HG03378 (cell line): ENCODE data around the gene NUDT1.

Source experiments
- ATAC-seq: cut with Tn5 transposase; IDR thresholded peaks from one replicate; pipeline ENCODE4 v1.9.1; 2021; ENCODE audit warnings: mild to moderate bottlenecking, moderate library complexity; ENCODE audit not compliant: unreplicated experiment

NUDT1 gene

DNA sequence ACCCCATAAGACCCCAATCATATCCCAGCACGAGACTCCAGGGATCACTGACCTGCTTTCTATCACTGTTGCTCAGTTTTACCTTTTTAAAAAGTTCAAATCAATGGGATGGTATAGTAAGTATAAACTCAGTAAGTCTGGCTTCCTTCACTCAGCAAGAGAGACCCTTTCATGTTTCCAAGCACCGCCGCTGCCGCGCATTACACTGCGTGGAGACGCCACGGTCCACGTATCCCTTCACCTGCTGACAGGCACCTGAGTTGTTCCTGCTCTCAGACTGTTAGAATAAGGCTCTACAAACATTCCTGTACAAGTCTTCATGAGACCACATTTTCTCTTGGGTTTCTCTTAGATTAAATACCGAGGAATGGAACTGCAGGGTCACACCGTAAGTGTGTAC, 37.6 kb upstream of the NUDT1 start:
- ATAC-seq: no peak

DNA sequence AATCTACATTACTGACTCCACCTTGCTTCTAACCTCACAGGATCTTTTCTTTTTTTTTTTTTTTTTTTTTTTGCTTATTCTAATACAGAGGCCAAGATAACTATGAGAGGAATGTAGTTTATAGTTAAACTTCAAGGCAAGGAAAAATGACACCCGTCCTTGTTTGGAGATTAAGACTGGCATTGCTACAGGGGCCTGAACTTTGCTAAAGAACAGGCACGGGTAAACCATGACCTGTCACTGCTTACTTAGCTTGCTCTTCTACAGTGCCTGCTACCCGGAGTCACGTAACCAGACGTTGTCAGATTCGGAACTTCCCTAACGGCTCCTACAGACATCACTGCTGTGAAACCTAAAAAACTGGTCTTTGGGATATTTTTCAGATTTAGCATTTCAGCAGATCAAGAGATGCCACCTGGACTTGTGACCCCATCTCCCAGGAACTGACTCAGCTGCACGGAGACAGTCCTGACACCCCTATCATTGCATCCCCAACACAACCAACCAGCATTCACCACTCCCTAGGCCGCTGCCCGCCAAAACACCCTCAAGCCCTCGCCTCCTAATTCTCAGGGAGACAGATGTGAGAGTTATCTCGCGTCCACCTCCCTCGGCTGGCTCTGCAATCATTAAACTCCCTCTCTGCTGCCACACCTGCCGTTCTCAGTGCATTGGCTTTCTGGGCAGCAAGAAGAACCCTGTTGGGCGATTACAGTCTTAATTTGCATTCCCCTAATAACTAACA, 36.8 kb upstream of the NUDT1 start:
- no peak for ATAC-seq

DNA sequence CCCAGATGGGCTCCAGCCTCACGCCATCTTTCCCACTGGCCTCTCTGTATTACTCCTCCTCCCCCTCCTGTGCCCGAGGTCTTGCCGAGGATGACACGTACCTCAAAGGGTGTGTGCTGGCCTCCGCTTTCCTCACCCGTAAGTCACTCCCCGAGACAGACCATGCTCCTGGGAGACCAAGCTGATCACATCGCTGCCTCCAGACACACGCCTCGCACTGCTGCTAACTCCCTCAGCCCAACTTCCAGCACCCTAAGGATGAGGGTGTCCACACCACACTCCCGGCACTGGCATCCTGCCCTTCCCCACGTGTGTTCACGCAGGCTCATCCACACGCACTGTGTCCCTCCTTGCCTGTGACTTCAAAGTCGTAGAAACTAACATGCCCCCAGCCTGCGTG, 33.3 kb upstream of the NUDT1 start:
- no peak for ATAC-seq

DNA sequence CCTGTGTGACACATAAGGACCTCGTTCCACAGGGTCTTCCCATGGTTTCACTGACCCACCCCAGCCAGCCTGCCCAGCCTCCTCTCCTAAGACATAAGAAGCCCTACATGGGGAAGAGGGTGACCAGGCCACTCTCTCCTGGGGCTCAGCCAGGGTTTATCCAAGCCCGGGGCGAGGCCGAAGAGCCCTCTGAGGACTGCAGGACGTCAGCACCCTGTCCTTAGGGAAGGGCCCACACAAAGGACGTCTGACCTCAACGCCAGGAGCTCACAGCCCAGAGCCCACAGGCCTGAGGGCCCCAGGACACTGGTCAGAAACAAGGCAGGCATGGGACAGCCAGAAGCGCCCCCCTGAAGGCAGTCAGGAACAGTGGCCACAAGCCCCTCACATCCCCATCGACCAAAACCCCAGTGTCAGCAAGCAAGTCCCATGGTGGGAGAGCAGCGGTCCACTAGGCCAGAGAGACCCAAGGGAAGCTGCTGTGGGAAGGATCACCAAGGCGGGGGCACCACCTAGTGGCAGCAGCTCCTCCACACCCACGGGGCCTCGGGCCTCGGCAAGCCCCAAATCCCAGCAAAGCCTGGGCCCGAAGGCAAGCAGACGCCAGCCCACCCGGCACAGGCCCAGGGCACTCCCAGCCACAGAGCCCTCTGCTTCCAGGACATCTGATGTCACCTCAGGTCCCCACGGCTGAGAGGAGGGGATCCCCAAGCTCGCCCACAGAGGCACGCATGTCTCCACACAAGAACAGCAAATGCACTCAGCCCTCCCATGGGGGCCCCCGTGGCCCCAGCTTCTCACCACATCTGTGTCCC, 32.7 kb upstream of the NUDT1 start:
- no peak for ATAC-seq

DNA sequence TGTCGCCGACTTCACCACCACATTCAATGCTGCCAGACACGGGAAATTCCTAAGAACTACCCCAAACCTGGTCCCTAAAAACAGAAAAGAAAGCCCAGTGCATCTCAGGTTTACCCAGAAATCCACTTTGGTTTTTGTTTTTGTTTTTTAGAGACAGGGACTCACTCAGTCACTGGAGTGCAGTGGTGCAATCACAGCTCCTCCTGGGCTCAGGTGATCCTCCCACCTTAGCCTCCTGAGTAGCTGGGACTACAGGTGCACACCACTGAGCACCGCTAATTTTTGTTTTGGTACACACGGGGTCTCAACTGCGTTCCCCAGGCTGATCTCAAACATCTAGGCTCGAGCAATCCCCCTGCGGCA, 32.1 kb upstream of the NUDT1 start:
- ATAC-seq: no peak

DNA sequence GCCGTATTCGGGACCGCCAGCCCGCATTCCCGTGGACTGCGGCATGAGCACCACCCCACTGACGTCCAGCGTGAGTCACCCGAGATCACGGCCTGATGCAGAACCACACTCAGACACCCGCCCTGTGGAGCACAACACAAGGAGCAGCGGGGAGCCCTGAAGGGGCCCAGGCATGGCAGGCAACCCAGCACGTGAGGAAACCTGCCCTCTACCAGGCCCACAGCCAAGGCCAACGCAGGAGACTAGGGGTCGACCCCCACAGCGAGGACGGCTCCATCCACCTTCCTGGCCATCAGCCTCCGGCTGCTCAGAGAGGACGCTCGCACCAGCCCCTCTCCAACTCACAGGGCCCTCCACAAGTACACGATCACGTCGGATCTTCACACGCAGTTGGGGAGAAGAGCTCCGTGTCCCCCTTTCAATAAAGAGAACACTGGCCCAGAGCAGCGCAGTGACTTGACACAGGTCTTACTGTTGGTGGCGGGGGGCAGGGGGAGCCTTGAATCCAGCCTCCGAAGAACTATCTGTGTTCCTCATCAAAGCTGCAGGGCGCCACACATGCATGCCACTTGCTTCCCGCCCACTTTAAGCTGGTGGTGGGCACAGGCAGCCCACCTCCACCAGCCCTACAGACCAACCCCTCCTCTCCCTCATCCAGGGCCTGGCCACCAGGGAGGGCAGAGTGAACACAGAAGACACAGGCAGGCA, 31.3 kb upstream of the NUDT1 start:
- no peak for ATAC-seq

DNA sequence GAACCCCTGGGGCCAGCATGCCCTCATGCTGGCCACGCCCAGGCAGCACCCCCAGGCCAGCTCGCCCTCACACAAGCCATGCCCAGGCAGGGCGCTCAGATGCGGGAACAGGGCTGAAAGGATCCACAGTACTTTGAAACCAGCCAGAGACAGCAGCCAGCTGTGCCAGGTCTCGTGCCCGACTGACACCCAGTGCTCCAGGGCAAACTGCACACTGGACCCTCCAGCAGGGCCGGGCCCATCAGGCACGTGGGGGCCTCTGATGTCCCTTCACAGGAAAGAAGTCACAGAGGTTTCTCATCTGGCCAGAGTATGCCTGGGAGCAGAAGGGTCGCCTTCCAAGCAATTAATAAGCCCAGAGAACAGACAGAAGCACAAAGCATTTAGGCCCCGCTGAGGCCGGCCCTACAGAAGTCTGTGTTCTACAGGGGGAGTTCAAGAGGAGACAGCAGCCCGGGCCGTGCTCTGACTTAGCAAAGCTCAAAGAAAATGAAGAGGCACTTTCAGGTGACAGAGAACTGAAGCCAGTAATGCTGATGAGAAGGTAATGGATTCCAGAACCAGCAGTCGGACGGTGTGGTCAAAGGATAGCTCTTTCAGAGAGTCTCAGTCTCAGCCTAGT, 30.7 kb upstream of the NUDT1 start:
- ATAC-seq: no peak

DNA sequence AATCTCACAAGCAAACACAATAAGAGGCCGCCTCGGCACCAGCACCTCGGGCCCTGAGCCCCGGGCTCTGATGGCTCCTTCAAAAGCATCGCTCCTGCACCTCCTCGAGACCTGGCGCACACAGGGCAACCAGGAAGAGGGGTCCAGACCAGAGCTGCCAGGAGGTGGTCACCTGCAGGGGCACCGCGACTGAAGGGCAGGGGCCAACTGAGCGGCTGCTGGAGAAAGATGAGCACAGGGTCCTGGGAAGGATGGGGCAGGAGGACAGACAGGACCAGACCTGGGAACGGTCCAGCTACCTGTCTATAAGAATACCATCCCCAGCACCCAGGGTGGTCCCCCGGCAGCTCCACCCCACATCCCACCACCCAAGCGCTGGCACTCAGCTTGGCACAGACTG, 30.1 kb upstream of the NUDT1 start:
- ATAC-seq: no peak

DNA sequence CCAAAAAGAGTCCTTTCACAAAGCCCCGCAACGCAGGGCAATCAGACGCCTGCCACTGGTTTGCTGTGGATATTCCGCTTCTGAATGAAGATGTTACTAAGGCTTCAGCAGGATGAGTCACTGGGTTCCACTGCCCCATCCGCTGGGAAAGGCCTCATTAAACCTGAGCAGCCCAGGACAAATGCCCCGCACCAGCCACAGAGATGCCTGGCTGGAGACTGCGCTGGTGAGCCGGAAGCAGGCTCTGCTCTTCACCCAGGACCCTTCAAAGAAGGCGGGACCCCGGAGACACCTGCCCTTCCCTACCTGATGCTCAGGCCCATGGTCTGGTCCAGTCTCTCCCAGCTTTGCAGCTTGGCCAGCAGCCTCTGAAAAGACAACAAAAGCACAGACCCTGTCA, 29.1 kb upstream of the NUDT1 start:
- ATAC-seq: no peak

DNA sequence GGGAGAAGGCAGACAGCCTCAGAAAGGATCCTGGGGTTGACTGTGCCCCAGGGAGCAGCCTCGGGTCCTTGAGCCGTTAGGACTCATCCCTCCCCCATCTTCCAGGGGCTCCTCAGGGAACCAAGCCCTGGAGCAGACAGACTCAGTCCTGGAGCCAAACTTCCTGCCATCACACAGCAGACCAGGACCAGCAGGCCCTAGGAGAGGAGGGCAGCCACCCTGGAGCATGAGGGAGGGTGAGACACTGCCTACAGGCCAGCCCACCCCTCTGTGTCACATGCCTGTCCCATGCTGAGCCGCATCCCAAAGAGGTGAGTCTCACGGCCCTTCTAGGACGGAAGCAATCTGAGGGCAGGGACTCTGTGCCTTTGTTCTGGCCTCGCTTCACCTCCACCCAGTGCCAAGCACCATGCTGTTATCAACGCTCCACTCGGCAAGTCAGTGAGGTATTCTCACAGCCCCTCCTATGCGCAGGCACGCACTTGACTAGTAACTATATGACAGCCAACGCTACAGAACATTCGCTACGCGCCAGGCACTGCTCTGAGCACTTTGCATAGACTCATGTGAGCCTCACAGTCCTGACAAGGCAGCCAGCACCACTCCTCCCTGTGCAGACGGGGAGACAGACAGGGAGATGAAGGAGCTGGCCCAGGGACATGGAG, 28.3 kb upstream of the NUDT1 start:
- ATAC-seq: no peak

DNA sequence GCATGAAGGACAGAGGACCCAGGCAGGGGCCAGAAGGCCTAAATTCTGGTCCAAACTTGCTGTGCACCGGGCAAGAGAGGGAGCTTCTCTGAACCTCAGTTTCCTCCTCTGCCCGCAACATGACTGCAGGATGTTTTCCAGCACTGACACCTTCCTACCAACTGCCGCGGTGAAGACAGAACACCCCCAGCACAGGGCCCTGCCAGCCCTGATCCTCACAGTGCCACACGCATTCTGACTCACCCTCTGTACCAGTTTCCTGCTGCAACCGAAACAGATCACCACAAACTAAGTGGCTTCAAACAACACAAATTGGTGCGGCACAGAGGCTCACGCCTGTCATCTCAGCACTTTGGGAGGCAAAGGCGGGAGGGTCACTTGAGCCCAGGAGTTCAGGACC, 27.4 kb upstream of the NUDT1 start:
- no peak for ATAC-seq

DNA sequence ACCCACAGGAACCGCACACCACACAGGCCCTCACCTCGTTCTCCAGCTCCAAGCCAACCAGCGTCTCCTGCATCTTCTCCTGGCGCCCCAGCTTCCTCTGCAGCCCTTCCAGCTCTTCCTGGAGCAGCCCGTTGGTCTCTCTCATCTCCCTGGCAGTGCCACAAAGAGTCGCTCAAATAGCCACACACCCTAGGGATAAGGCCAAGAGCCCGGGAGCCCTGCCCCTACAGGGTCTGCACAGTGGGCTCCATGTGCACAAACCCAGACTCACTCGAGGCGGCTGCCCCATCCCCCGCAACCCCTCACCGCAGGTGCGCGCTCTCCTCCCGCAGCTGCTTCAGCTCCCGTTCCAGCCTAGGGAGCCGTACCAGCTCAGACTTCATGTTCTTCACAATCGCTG, 26.2 kb upstream of the NUDT1 start:
- ATAC-seq: no peak

DNA sequence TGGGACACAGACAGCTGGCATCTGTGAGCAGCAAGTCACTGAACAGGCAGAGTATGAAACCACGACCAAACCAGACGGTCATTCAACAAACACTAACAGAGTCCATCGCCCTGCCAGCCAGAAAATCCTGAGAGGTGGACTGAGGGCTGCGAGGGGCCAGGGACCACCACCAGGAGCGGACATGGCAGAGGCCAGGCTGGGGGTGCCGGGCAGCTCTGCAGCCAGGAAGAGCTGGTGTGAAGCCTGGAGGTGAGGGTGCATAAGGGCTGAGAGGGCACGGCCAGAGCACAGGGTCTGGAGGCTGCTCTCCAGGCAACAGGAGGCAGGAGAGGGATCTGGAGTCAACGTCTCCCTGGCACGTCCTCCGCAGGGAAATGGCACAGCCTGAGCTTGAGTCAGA, 24.8 kb upstream of the NUDT1 start:
- no peak for ATAC-seq

DNA sequence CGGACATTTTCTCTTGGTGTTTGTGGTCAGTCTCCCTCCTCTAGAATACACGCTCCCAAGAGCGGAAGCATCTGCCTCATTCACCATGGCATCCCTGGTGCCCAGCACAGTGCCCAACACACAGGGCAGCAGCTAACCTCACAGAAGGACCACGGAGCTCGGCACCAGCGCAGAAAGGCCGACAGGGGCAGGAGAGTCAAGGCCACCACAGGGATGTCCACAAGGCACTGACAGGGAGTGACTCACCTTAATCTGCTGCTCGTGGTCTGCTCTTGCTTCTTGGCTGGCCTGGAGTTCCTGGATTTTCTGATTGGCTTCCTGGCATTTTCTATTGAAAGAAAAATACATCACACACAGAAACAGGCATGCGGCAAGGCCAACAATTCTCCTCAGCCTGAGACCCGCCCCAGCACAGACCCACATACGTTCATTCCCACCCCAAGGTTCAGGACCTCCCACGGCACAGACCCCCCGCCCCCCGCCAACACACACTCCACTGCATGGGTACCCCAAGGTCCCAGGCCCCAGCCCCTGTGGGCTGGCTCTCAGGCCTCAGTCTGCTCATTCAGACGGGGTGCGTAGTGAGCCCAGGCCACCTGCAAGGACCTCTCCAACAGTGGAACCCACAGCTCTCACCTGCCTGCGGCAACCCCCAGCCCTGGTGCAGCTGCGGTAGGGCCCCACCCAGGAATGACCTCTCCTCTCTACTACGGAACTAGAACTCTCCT, 24.1 kb upstream of the NUDT1 start:
- no peak for ATAC-seq

DNA sequence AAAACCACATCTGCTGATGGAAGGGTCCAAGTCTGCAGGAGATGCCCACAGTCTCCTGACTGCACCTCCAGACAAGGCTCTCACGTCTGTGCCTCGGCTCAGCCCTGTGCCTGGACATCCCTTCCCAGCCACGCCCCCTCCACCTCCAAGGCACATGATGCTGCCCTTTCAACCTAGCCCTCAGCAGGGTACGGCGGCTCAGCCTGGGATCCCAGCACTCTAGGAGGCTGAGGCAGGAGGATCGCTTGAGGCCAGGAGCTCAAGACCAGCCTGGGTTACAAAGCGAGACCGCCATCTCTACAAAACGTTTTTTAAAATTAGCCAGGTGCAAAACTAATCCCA, 23.6 kb upstream of the NUDT1 start:
- no peak for ATAC-seq

DNA sequence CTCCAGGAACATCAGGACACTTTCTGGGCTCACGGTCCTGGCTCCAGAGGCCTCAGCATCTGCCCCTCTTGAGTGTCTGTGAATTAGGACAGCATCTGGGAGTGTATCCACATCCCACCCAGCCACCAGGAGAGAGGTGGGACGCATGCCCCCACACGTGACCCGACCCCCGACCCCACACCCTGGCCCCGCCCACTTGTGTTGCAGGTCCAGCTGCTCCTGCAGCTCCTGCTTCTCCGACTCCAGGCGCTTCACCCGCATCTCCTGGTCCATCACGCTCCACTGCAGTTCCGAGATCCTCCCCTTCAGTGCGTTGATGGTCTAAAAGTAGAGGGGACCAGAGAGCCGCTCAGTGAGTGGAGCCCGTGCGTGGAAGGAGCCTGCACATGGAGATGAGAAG, 22.9 kb upstream of the NUDT1 start:
- no peak for ATAC-seq

DNA sequence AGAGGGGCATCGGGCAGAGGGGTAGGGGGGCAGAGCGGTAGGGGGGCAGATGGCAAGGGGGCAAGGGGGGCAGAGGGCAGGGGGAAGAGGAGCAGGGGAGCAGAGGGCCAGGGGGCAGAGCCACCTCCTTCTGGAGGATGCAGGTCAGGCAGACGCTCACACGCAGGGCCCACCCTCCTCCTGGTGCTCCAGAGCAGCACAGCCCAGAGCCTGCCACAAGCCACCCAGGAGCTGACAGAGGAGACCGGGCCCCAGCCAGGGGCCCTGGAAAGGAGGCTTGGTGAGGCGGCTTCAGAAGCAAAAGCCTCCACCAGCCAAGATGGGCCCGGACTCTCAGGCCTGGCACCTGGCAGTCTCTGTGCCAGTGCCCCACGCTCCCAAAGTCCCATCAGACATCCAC, 22.4 kb upstream of the NUDT1 start:
- ATAC-seq: no peak

DNA sequence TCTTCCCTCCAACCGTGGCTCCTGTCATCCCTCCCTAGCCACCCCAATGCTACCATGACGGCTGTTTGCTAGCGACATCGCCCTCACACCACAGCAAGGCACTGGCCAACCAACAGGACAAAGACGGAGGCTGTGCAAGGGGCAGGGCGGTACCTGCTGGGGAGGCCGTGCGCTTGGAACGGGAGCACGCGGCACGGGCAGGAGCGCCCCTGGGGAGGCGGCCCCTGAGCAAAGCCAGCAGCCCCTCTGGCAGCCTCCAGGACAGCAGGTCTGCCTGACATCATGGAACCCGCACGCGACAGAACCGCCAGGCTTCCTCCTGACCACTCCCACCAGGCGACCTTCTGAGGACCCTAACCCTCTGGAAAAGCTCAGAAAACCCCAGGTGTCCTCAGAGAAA, 22.0 kb upstream of the NUDT1 start:
- no peak for ATAC-seq

DNA sequence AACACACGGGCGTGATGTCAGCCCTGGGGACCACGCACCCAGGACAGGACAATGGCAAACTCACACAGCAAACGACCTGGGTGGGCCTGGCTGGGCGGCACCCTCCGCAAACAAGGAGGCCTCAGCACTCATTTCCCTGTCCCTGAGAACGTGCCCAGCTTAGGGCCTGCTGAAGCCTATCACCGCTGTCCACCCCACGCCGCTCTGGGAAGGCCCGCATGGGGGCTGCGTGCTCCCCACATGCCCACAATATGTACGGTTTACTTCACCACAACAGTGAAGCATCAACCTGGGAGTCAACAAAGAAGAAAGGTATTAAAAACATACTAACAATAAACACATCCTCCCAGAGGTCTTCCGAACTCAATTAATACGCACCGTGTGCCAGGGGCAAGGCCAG, 21.5 kb upstream of the NUDT1 start:
- no peak for ATAC-seq

DNA sequence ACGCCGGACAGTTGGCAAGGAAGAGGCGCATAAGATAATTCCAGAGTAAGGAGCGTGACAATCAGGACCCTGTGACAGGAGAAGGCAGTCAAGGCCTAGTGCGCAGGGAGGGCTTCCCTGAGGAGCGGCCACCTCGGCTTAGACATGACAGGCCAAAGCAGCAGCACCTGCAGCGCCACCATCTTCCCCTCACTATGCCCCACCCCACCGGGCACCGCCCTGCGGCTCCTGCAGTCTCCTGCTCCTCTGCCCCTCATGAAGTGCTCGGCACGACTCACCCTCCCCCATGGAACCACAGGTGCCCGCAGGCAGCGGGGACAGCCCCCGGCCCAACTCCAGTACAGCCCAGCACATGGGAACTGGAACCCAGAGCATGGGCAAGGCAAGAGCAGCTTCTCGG, 21.1 kb upstream of the NUDT1 start:
- no peak for ATAC-seq

DNA sequence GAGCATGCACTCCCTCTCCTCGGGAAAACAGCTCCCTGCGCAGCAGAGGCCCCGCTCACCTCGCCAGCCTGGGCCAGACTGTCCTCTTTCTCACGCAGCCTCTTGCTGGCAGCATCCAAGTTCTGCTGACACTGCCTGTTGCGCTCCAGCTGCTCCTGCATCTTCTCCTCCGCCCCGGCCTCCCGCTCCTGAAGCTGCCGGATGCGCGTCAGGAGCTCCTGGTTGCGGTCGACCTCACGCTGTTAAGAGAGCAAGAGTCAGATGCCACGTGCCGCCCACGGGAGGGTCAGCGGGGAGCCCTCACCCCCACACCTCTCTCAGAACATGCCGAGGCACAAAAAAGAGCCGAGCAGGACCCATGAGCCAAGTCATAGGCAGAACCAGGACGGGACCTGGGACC, 19.5 kb upstream of the NUDT1 start:
- no peak for ATAC-seq
